Activated T-cell treated with anti-CD3 and anti-CD28 coated beads for 48 hours (primary cell): ENCODE measurements around the gene RPTOR.
"Not testable (repeated sequence)": the region's sequence is repeated elsewhere in the genome, so short reads cannot be mapped to it uniquely, and the experiment has no call there.

ENCODE experiments used
- DNase-seq: peaks from one replicate; pipeline ENCODE4 v3.0.0-alpha.2; 2020; ENCODE audit warnings: low read depth

The RPTOR gene

DNA sequence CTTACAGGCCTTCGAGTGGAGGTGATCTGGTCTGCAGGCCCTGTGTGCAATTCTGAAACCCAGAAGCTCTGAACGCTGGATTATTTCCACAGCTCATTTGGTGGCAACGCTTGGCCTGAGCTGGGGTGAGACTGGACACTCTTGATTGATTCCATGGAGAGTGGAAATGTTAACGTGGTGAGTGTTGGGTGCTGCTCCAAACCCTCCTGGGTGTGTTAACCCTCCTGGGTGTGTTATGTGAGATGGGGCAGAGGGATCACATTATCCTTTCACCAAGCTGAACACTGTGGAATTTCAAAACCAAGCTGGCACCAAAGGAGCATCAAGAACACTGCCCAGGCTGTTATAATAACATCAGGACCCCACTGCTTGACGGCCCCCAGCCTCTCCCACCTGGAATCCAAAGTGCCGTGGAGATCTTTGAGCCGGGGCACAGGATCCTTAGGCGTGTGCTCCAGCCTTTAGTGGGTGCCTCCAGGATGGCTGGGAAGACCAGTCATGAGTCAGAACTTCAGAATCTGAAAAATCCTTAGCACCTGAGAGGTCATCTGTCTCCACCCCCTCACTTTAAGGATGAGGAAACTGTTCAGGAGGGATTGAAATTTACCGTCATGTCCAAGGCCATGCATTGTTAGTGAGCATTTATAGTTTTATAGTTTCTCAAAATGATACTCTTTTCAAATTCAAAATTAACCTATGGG, 75.0 kb downstream of the RPTOR start:
- no peak for DNase-seq

GRCh38 chr17:80621335-80621996, 76.8 kb downstream of the RPTOR start:
- no peak for DNase-seq

DNA sequence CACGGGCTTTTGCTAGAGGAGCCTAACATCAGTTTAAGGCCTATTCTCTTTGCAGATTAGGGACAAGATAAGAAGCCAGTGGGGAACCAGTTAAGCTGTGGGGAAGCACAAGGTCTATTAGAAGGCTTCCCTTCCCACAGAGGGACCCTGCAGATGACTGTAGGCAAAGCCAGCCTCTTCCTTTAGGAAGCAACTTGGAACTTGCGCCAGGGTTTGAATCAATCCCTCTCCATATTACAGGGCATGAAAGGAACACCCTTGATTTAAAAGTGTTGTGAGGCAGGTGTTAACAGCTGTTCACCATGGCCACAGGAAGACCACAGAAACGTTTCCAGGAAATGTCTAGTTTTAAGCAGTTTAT, 77.3 kb downstream of the RPTOR start:
- no peak for DNase-seq

DNA sequence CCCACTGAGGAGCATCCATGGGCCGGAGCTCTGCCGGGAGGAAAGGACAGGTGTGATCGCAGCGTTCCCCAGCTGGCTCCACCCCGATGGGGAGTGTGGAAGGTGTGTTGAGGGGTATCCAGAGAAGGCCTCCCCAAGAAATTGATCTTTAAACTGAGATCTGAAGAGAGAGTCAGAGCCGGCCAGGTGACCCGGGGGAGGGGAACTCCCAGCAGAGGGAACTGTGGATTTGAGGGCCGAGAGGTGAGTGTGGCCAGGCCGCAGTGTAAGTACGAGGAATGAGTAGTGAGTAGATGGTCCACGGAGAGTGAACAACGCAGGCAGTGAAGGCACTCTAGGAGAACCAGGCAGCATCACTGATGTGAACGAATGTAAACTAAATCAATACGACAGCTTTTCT, 80.2 kb downstream of the RPTOR start:
- no peak for DNase-seq

- no peak for DNase-seq
These were observed 81.0 kb downstream of the RPTOR start for GRCh38 chr17:80625627-80626026.

DNA sequence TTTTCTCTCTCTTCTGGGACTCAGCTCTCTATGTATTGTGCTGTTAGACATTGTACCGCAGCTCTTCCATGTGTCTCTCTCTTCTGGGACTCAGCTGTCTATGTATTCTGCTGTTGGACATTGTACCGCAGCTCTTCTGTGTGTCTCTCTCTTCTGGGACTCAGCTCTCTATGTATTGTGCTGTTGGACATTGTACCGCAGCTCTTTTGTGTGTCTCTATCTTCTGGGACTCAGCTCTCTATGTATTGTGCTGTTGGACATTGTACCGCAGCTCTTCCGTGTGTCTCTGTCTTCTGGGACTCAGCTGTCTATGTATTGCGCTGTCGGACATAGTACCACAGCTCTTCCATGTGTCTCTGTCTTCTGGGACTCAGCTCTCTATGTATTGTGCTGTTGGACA, 84.2 kb downstream of the RPTOR start:
- DNase-seq = not testable (repeated sequence)

- no peak for DNase-seq
These were observed 84.8 kb downstream of the RPTOR start for GRCh38 chr17:80629298-80630028.

DNA sequence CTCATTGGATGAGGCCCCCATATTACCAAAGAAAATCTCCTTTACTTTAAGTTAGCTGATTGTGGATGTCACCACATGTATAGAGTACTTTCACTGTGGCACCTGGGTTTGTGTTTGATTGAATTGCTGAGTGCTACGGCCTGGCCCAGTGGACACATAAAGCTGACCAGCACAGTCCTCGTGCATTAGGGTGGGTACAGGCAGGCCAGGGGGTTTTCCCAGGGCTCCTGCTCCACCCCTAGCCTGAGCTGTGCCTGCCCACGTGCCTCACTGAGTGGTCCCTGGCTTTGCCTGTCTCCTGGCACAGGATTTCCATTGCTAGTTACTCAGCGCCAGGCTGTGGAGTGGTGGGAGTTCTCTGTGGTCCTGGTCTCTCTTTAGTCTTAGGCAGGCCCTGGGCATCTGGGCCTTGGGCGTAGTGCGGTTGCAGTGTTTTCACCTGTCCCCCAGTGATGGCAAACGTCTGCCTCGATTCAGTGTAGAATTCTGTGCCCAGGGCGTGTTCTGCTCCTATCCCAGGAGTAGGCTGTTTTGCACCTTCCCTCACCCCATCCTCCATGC, 86.0 kb downstream of the RPTOR start:
- DNase-seq = no peak

- DNase-seq = no peak
These were observed 86.8 kb downstream of the RPTOR start for GRCh38 chr17:80631142-80632045.

DNA sequence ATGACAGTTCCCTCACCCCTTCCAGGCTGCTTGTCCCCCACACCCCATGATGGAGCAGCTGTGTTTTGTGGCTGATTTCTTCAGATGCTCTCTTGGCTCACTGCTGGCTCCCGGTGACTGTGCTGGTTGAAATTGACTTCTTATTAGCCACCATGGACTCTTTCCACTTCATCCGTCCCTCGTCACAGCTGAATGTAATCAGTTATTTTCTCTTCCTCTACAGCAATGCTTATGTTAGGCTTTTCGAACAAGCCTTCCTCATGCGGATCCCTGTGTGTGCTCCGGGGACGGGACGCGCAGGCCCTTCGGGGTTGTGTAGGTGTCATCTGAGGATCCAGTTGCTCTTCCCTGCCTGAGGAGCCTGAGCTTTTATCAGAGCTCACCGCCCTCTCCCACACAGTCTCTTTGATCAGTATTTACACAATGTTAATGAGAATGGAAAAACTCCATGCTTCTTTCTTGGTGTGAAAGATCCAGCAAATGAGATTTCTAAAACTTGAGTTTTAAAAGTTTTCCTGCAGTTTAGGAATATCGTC, 87.5 kb downstream of the RPTOR start:
- DNase-seq = no peak

- no peak for DNase-seq
These were observed 88.6 kb downstream of the RPTOR start for GRCh38 chr17:80633207-80633606.

GRCh38 chr17:80633994-80634566, 89.4 kb downstream of the RPTOR start:
- DNase-seq = no peak

- no peak for DNase-seq
These were observed 91.9 kb downstream of the RPTOR start for GRCh38 chr17:80636361-80637018.

DNA sequence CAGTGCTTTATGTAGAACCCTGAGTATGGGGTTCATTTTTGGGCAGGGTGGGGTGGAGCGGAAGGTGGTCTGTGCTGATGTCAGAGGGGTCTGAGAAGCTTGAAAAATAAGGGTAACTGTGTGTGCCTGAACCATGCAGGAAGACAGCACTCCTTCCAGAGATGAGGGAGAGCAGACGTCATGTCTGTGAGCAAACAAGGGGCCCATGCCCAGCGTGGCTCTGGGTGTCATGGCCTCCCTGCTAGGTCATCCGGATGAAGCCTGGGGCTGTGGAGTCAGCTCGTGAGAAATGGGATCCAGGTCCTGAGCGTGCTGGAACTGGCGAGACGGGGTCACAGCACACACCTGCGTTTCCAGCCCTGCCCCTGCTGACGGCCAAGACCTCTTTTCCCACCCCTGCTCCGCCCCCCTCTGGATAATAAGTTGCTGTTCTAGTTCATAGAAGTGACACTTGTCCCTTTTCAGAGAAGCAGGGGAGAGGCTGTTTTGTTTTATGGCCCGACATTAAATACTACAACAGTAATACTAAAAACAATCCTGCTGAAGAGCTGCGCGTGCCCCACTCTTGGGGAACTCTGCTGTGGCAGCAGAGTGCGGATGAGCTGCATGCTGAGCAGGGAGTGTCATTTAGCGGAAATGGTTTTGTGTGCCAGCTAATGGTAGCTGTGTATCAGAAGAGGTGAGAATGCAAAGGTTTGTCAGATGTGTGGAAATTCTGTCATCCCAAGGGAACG, 92.6 kb downstream of the RPTOR start:
- no peak for DNase-seq

DNA sequence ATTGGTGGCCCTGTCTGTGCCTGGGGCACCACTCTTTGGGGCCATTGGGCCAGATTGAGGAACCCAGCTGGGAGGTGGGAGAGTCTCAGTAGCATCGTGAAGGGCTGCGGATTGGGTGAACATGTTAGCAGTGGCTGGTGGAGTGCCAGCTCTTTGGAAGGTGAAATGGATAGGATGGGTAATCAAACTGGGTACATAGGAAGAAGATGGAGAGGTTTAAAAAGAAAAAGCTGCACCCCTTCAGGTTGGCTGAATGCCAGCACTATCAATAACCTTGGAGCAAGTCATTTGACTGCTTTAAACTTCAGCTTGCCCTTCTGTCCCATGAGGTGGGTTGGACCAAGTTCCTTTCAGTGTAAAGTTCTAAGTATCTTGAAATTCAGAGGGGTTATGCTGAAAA, 95.0 kb downstream of the RPTOR start:
- no peak for DNase-seq

DNA sequence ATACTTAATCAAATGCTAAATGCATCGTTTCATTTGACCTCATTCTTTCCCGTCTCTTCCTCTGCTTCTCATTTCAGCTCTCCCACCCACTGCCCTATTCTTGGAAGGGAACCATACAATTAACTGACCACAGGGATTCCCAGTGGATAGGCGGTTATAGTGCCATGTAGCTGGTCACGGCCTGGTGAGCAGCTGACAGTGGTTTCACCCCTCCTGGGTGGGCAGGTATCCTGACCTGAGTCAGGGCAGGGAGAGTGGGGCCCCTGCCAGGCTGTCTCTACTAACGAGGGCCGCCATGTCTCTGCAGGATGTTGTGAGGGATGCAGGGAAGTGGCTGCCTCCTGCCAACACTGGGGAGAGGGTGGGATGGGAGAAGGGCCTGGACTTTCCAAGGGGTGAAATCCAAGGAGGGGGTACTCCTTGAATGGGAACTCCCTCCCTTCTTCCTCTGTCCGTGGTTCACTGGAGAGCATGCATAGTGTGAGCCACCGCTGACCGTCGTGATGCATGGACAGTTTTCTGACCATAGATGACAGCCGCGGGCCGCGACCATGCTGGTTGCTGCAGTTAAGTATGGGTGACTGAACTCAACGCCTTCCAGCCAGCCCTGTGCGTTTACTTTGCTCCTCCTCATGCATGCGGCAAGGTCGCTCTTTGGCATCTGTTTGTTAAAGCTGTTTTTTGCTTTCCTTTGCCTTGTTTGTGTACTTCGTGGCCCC, 95.9 kb downstream of the RPTOR start:
- no peak for DNase-seq

GRCh38 chr17:80643326-80644099, 98.9 kb downstream of the RPTOR start:
- no peak for DNase-seq

DNA sequence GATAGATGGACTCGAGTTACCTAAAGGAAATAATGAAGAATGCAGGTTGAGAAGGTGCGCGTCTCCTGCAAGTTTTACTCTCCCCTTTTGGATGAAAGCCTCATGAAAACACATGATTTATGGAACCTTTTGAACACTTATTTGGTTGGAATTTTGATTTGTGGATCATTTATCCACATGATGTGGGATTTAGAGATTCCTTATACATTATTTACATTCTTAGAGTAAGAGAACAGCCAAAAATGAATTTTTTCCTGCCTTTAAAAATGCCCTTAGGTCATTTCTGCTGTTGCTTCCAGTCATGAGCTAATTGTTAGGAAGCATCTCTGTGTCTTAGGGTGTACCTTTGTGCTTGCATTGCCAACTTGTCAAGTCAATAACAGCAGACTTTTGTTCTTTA, 99.9 kb downstream of the RPTOR start:
- DNase-seq = no peak
